GM23338 (cell line): Measurements from ENCODE around the gene CCDC146.

Experiments used
- EZH2 ChIP-seq: fragments of 200-600 bp; sonication (generic); IDR thresholded peaks from one replicate; pipeline ENCODE4 v1.8.0; 2017; ENCODE audit warnings: antibody characterized with exemption, mild to moderate bottlenecking, low read depth; ENCODE audit not compliant: unreplicated experiment
- POLR2AphosphoS5 ChIP-seq: IDR thresholded peaks from 2 replicates; pipeline ENCODE4 v1.6.1; 2016; ENCODE audit warnings: antibody characterized with exemption, low read depth
- TF ChIP-seq, protein P1 (sequence below), 2 experiments: fragments of 200-600 bp in 1 of 2; sonication (generic) in 1 of 2; conservative IDR thresholded peaks; 2 replicates each; pipeline versions ENCODE4 v1.5.1 to v1.6.1; 2016 to 2017; ENCODE audit warnings: antibody characterized with exemption in 2 of 2, low read depth in 2 of 2, mild to moderate bottlenecking in 2 of 2, moderate library complexity in 1 of 2
- TF ChIP-seq, protein P2 (sequence below): IDR thresholded peaks from one replicate; pipeline ENCODE4 v1.6.1; 2018; ENCODE audit warnings: antibody characterized with exemption; ENCODE audit not compliant: unreplicated experiment

DNA sequence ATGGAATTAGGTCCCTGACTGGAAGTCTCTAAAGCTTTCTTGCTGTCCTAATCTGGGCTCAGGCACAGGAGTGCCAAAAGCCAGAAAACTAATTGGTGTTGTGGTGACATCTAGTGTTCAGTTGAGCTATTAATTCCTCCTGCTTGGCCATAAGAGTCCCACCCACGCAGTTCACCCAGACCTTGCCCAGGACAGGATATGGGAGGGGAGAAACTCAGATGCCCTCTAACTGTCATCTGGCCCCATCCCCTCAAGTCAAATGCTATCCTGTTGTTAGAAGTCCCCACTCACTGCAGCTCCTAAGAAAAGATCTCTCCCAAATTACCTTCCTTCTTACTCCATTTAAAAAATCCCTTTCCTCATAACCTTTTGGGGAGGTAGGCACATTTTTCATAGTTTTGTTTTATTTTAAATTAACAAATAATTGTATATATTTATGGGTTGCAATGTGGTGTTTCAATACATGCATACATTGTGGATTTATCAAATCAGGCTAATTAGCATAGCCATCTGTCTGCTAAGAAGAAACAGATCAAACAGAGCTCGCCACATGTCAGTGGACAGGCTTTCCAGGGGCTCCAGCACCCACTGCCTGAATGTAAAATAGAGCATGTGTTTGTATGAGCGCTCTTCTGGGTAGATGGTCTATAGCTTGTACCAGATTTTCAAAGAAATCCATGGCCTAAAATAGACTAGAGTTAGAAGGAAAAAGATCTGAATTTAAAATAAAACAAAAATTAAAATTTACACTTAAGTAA is 209.7 kb downstream of the CCDC146 start:
- TF ChIP-seq POLR2AphosphoS5 (no peak), EZH2 (no peak)
- TF ChIP-seq, protein P1, sequence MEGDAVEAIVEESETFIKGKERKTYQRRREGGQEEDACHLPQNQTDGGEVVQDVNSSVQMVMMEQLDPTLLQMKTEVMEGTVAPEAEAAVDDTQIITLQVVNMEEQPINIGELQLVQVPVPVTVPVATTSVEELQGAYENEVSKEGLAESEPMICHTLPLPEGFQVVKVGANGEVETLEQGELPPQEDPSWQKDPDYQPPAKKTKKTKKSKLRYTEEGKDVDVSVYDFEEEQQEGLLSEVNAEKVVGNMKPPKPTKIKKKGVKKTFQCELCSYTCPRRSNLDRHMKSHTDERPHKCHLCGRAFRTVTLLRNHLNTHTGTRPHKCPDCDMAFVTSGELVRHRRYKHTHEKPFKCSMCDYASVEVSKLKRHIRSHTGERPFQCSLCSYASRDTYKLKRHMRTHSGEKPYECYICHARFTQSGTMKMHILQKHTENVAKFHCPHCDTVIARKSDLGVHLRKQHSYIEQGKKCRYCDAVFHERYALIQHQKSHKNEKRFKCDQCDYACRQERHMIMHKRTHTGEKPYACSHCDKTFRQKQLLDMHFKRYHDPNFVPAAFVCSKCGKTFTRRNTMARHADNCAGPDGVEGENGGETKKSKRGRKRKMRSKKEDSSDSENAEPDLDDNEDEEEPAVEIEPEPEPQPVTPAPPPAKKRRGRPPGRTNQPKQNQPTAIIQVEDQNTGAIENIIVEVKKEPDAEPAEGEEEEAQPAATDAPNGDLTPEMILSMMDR (conservative IDR thresholded peaks at IDR 0.05; ENCODE audit: low read depth in 2 of 2): peak; percentile 64 to 86
- TF ChIP-seq, protein P2, sequence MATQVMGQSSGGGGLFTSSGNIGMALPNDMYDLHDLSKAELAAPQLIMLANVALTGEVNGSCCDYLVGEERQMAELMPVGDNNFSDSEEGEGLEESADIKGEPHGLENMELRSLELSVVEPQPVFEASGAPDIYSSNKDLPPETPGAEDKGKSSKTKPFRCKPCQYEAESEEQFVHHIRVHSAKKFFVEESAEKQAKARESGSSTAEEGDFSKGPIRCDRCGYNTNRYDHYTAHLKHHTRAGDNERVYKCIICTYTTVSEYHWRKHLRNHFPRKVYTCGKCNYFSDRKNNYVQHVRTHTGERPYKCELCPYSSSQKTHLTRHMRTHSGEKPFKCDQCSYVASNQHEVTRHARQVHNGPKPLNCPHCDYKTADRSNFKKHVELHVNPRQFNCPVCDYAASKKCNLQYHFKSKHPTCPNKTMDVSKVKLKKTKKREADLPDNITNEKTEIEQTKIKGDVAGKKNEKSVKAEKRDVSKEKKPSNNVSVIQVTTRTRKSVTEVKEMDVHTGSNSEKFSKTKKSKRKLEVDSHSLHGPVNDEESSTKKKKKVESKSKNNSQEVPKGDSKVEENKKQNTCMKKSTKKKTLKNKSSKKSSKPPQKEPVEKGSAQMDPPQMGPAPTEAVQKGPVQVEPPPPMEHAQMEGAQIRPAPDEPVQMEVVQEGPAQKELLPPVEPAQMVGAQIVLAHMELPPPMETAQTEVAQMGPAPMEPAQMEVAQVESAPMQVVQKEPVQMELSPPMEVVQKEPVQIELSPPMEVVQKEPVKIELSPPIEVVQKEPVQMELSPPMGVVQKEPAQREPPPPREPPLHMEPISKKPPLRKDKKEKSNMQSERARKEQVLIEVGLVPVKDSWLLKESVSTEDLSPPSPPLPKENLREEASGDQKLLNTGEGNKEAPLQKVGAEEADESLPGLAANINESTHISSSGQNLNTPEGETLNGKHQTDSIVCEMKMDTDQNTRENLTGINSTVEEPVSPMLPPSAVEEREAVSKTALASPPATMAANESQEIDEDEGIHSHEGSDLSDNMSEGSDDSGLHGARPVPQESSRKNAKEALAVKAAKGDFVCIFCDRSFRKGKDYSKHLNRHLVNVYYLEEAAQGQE: no peak
